Activated CD8-positive, alpha-beta memory T cell treated with anti-CD3 and anti-CD28 coated beads for 1 hour (primary cell): ENCODE data around the gene SERPIND1.

ENCODE experiments used
- DNase-seq, 2 donors: peaks; one replicate each; pipeline ENCODE4 v3.0.0-alpha.2; 2020; ENCODE audit warnings: low read depth in 1 of 2; ENCODE audit errors: extremely low read depth in 1 of 2

SERPIND1 gene

DNA sequence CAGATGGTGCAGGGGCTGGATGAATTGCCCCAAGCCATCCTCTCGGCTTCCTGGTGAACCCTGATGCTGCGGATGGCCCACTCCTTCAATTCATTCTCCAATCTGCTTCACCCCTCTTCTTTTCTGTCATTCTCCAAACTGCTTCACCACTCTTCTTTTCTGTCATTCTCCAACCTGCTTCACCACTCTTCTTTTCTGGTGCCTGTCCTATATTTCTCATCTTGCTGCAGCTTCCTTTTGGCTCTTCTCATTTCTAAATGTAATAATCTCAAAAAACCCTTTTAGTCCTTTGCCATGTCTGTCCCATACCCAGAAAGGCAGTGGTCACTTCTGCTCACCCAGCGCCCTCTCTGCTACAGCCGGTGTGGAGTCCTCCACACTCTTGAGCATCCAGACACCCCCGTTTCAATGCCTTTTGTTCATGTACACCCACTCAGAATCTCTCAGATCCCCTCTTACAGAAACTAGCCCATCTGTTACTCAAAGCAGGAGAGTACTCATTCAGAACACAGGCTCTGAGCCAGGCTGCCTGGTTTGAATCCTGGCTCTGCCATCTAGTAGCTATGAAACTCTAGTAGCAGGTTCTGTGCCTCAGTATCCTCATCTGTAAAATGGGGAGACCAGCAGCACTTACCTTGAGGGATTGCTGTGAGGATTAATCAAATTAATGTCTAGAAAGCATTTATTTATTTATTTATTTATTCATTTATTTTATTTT lies 14.9 kb downstream of the SERPIND1 start:
- DNase-seq: no peak

DNA sequence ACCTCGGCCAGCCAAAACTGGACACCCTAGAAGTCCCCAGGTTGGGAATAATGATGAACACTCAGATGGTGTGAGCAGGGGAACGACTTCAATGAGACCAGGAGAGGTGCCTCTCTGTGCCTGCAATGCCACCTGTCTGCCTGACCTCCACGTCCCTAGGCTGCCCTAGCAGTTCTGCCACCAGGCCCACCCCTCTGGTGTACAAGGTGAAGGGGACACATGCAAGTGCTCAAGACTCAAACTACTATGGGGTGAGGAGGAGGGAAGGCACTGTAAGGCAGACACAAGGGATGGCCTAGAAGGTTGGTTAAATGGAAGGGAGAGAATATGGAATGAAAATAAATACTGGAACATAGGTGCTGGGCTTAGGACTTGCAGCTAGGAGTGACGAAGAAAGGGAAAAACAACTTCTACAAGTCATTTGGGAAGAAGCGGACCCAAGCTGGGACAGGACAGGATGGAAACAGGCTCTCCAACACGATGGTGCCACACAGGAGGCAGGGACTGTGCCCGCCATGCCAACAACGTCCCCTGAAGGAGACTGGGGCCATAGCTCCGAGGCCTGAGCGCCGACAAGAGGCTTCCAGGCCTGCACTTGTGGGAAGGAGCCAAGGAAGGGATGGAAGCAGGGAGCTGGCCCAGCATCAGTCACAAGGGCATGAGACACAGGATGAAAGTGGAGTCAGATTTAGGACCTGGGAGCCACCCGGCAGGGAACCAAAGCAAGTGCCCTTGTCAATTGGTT lies 18.5 kb downstream of the SERPIND1 start:
- no peak for DNase-seq

DNA sequence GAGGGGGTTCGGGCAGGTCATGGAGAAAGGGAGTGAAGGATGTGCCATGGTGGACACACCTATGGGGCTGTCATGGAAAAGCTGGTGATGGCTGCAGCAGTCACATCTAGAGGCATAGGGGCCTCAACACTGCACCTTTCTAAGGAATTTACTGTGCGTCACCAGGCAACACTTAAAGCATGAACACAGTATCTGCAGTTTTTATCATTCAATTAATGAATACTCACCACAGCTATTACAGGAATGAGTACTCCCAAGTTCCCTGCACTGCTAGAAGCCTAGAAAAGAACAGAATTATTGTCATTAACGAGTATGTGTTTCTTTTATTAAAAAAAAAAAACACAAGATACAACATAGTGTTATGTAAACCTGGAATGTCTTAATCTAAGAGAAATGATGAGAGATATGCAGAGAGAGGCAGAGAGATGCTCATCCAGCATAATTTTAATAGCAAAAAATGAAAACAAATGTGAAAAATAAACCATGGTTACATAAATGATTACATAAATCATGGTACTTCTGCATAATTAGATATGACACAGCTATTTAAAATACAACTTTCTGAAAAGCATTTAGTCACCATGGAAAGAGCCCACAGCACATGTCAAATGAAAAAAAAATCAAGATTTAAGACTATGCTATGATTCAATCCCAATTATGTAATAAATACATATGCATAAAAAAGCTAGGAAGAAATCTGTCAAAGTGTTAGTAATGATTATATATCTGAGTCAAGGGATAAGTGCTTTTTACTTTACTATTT lies 19.2 kb downstream of the SERPIND1 start:
- DNase-seq: no peak

DNA sequence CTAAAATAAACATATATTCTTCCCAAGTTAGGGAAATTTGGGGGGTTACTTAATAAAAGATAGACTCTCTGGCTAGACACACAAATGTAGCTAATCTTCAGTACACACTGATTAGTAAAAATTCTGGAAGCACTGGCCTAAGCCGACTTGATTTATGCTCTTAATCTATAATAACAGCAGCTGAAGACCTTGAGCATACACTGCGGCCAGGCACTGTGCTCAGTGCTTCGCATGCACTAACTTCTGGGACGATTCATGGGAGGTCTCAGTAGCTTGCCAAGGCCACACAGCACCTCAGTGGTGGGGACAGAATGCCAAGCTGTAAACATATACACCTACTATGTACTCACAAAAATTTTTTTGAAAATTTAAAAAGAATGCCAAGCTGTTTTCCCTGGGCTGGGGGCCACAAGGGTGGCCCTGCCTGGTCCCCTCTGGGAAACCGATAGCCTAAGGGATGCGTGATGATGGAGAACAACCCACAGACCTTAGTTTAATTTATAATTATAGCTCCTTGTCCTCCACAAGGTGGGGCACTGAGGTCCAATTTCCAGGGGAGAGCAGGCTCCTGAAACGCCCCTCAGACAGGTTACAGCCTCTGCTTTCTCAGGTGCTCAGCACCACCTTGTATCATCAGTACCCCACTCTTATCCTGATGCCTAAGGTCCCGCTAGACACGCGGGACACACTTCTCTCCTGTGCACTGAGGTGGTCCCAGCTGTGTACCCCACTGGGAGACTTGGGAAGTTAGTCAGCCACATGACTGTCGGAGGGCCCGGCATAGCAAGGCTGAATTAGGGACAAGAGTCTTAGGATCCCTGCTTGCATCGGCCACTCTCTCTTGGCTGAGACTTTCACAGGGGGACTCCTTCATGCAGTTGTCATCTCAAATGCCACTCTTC lies 20.1 kb downstream of the SERPIND1 start:
- no peak for DNase-seq

DNA sequence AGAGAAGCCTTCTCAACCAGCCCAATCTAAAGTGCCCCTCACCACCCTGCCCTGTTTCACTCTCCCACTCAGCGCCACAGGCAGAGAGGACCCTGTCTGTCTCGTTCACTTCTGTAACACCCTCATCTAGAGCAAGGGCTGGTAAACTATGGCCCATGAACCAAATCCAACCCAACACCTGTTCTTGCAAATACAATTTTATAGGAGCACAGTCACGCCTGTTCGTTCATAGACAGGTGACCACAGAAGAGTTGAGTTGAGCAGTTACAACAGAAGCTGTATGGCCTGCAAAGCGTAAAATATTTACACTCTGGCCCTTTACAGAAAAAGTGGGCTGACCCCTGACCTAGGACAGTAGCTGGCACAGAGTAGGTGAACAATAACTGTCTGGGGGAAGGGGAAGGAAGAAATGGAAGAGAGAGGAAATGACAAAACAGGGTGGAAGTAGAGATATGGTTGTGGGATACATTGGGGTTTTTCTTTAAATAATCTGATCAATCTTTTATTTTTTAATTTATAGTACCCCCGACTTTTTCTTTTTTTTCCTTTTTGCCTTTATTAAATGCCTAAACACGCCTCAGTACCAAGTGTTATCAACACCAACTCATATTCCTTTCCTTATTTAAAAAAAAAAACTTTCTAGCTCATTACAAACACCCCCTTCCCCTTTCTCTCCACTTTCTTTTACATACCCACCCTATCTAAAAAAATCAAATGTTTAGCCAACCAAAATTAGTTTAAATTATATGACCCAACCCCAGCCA lies 20.9 kb downstream of the SERPIND1 start:
- DNase-seq: no peak

DNA sequence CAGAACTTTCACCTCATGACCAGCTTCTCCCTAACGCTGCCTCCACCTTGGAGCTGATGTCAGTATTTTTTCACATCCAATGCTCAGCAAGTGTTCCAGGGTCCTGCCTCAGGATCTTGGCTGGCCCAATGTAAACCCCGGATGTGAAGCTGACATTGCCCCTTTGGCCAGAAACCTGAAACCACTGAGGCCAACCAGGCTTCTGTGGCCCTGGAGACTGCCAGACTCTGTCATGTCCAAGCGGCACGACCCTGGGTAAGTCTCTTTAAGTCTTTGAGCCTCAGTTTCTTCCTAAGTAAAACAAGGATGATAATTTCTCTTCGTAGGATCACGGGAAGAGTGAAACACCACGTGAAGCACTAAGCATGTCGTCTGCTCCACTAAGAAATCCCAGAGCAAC lies 22.8 kb downstream of the SERPIND1 start:
- DNase-seq: no peak

DNA sequence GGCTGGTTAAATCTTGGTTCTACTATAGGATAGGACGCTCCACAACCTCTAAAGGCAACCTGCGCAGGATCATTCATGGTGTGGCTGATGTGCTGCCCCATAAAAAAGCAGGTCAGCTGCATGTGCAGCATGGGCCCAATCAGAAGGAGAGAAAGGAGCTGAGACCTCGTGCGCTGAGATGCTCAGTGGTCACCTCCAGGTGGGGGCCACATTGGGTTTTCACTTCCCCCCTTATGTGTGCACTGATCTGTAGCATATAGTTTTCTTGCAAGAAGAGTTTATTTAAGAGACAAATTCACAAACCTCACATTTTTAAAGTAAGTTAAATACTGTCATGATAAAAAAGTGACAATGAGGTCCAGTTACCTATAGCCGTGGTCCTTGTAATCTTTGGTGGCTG lies 24.3 kb downstream of the SERPIND1 start:
- DNase-seq: no peak

DNA sequence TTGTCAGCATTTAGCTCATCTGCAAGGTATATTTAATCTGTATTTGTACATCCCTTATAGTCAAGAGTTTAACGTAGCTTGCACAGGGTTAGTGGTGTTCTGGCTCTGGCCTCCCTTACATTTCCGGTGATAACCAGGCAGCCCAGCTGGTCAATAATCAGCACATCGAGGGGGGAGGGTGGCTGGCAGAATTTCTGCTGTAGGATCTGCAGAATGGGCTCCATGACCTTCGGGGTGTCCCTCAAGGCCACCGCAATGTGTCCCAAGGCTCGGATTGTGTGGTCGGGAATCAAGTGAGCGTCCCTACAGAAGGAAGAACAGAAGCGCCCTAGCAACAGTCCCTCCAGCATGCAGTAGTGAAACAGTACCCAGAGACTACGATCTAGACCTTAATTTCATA lies 25.1 kb downstream of the SERPIND1 start:
- no peak for DNase-seq

DNA sequence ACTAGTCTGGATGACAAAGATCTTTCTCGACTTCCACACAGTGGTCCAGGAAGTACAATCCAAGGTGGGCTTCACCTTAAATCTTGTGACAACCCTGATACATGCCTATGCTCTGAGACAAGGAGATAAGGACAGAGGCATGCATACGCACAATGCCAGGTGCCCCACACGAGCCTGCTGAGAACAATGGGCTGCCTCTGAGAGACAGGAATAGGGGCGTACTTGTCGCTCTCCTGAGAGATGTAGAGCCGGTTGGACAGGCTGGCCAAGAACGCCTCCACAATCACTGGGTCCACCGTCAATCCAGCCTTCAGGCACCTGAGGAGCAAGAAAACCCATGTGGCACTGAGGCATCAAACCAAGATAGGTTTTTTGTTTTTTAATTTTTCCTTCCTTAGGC lies 25.5 kb downstream of the SERPIND1 start:
- DNase-seq: no peak

DNA sequence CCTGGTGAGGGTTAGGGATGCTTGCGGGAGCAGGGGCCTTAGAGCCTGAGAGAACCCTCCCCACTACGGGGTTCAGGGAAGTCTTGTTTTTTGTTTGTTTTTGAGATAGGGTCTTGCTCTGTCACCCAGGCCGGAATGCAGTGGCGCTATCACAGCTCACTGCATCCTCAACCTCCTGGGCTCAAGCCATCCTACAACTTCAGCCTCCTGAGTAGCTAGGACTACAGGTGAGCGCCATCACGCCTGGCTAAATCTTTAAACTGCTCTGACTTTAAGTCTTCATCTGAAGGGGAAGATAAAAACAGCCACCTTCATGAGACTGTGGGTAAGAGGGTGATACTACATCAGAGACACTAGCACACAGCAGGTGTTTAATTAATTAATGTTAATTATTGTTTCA lies 28.5 kb downstream of the SERPIND1 start:
- DNase-seq: no peak

DNA sequence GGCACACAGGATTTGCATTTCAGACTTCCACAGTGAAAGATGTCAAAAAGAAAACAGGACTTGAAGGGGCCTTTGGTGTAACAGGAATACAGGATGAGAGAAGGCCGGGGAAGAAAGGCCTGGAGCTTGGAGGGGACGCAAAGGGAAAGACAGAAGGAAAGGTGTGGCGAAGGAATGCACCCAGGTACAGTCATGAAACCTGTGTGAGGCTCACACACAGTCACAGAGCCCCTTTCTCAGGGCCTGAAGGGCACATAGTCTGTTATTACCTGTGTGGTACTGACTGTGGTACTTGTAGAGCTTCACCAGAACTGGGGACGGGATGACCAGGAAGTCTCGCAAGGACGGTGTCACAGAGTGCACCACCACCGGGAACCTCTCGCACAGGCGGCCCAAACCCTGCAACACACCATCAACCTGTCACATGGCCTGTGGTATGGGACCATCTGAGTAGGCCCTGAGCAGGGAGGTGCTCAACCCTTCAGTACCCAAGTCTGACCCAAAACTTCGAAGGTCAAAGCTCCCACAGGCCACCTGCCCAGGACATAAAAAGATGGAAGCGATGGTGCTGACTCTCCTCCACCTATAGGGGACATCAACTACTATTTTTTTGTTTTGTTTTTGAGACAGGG lies 29.1 kb downstream of the SERPIND1 start:
- no peak for DNase-seq

DNA sequence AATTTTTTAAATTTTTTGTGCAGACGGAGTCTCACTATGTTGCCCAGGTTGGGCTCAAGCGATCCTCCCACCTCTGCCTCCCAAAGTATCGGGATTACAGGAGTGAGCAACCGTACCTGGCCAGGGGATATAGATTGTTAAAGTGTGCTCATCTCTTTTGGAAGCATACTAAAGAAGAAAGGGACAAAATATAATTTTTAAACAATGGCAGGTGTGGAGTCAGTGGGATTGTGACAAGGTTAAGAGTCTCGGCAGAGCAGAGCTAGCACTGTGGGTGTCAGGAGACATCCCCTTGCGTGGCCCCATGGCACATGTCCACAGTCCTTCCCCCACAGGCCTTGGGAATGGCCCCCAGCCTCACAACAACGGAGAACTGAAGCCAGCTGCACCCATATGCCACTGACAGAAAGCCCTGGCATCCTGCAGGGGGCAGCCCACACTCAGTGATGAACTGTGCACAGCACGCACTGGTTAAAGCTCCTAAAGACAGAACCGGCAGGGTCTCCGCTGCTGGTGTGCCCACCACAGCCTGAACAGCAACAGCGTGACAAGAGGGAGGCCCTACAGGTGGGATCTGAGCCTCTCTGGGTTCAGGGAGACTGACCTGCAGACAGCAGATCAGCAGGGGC lies 29.9 kb downstream of the SERPIND1 start:
- no peak for DNase-seq

DNA sequence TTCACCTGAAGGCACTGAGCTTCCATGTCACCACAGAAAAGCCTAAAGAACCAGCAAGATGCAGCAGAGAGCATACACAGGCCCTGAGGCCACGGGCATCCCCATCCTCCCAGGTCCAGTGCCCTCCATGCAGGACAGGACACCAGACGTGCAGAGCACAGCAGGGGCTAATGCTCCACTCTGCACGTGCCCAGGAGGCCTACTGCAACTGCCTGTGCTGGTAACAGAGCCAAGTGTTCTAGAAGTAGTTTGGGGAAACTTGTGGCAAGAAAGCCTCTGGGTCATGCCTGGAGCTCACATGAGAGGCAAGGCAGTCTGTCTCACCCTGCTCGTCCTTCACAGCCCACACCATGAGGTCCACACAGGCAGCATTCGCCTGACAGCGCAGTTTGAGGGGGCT lies 30.7 kb downstream of the SERPIND1 start:
- no peak for DNase-seq

DNA sequence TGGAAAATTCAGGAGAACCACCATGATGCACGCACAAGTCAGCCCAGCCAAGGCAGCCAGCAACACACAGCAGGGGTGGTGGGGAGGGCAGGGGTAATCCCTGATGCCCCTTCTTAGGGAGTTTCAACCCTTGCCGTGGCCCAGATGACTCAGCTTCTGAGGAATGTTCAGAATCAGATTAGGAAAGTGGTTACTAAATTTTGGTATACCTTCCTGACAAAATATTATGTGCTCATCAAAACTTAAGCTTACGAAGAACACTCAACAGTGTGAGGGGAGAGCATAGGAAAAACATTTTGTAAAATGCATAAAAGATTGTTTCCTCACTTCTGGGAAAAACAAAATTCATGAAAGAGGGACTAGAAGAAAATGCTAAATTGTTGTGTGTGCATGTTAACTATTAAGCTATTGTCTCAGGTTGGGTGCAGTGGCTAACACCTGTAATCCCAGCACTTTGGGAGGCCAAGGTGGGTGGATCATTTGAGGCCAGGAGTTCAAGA lies 32.1 kb downstream of the SERPIND1 start:
- DNase-seq: no peak

DNA sequence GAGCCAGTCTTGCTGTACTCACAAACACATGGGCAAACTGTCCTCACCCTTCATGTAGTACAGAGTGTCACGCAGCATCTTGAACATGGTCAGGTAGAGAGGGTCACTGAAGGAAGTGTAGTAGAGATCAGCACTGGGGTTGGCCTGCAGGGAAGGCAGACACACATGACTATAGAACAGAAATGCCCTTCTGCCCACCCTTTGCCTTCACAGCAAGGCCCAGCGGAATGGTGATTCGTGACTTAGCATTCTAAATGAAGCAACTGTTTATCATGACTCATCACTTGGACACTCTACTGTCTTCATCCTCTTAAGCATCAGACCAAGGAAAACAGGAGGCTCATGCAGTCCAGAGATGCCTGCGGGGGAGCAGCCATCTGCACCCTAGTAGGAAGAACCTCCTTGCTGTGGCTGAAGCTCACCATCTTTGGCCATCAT lies 33.4 kb downstream of the SERPIND1 start:
- DNase-seq: no peak

DNA sequence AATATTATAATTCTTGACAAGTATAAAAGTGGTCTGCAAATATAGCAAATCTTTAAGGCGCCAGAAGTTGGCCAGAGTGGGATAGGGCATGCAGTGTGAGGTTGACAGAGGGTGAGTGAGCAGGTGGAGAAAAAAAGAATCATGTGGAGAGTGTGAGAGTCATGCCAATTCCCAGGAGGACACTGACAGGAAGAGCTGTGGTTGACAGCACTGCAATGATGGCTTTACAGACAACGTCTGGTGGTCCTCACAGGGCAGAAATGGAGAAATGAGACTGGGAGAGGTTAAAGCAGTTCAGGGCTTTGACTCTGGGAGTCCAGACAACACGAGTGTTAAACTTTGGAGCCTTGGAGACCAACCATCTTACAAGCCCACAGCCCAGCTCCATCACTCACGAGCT lies 34.9 kb downstream of the SERPIND1 start:
- no peak for DNase-seq

DNA sequence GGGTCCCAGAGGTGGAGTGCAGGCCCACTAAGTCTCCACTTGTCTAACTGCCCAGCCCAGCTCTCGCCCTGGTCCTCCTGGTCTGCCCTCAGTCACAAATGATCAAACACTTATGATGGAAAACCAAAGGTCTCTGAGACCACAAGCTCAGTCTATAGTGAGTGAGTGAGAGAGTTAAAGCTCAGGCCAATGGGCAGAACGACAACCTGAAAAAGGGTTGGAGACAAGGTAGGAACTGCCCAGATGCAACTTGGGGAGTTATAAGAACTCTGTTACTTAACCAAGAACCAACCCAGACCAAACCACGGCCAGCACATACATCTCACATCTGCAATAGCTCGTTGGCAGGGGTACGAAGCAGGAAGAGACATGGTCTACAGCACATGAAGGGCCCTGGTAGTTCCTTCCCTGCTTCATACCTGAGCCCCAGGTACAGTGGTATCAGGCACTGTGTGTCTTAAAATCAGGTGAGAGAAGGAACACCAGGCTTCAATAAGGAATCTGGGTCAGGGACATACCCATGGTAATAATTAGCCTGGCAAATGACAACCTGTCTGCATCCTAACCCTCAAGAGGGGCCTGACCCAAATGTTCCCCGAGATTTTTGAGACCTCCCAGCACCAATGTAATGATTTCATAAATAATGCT lies 35.7 kb downstream of the SERPIND1 start:
- DNase-seq: no peak

DNA sequence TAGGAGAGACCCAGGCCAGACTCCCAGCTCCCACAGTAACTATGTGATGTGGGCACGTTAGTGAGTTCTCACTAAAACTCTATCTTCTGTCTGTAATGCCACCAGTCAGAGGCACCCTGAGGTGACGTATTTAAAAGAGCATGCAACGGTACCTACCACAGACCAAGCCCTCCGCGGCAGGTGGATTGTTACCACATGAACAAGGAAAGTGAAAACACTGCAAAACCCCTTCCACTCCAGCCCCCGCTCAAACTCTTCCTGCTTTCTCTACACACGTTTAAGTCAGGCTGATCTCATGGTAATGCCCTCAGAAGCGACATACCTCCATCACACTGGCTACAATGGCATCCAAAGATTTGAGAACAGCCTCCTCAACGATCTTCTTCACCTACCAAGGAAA lies 36.7 kb downstream of the SERPIND1 start:
- DNase-seq: peak in 1 of 2 donors; percentile 25
